LNCaP clone FGC (cell line): ENCODE data around the gene TRIM44.
A peak's percentile ranks its signal among the peaks of the same experiment; 100 is the strongest.

Experiments
- DNase-seq: peaks from one replicate; pipeline ENCODE4 v3.0.0-alpha.2; 2011; ENCODE audit warnings: low read depth
- H3K4me3 ChIP-seq: 2 replicates; pipeline ENCODE4 v1.5.1; 2011; ENCODE audit warnings: mild to moderate bottlenecking, low read depth, low read length, control low read depth
- CTCF ChIP-seq: IDR thresholded peaks from 2 replicates; pipeline ENCODE4 v1.5.1; 2012; ENCODE audit warnings: mild to moderate bottlenecking; ENCODE audit not compliant: control insufficient read depth, insufficient read depth; ENCODE audit errors: extremely low read depth

The TRIM44 gene

GRCh38 chr11:35814081-35814695 is 151.6 kb downstream of the TRIM44 start:
- no peak for TF ChIP-seq CTCF
- no peak for DNase-seq
- H3K4me3 ChIP-seq: no peak overlapping the region

GRCh38 chr11:35814720-35815305 is 152.2 kb downstream of the TRIM44 start:
- H3K4me3 ChIP-seq: no peak overlapping the region
- no peak for DNase-seq
- TF ChIP-seq CTCF: no peak

GRCh38 chr11:35815556-35816315 is 153.2 kb downstream of the TRIM44 start:
- no peak overlapping the region for H3K4me3 ChIP-seq
- peak; percentile 18 for DNase-seq
- no peak for TF ChIP-seq CTCF

- TF ChIP-seq CTCF: no peak
- no peak overlapping the region for H3K4me3 ChIP-seq
- DNase-seq: no peak
Observed at GRCh38 chr11:35820614-35821013, 158.0 kb downstream of the TRIM44 start.

- H3K4me3 ChIP-seq: no peak overlapping the region
- TF ChIP-seq CTCF: no peak
- peak; percentile 17 for DNase-seq
Observed at GRCh38 chr11:35822815-35823495, 160.4 kb downstream of the TRIM44 start.

DNA sequence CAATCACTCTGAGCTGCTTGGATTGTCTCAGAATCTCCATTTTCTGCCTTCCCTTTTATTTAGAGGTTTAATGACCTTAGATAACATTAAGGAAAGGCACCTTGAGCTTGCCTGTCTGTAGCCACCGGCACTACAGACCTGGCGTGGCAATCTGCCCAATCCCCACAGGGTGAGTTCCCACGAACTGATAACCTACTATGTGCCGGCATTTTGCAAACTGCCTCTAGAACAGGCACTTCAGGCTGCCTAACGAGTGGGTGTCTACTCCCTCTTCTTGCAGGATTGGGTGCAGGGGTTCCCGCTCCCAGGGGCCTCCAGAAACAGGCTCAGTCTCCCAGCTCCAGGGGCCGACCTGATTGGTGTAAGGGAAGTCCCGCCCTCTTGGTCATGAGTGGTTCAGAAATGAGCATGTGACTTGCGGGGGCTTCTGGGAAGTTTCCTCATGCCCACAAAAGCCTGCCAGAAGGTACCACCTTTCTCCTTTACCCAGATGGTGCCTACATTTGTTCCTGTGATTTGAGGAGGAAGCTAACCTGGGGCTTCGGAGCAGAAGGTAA is 161.2 kb downstream of the TRIM44 start:
- TF ChIP-seq CTCF: no peak
- no peak for DNase-seq
- no peak overlapping the region for H3K4me3 ChIP-seq
